WTC11 (cell line): ENCODE measurements around the gene LAMA3. TPM values are rescaled to one million over a fixed set of nuclear protein-coding genes. Genes with fewer than 3 reads are reported as not detected.
A peak's percentile ranks its signal among the peaks of the same experiment; 100 is the strongest.

Experiments
- ATF1 ChIP-seq: sonication (generic); formaldehyde crosslinking; IDR thresholded peaks from 2 replicates; pipeline ENCODE4 v1.8.1; 2023; ENCODE audit warnings: mild to moderate bottlenecking, moderate library complexity, missing genetic modification reagents
- CBFB ChIP-seq: sonication (generic); formaldehyde crosslinking; IDR thresholded peaks from 2 replicates; pipeline ENCODE4 v1.8.1; 2022; ENCODE audit warnings: mild to moderate bottlenecking, low read depth, missing genetic modification reagents
- E2F1 ChIP-seq: sonication (generic); formaldehyde crosslinking; IDR thresholded peaks from 2 replicates; pipeline ENCODE4 v1.8.0; 2022; ENCODE audit warnings: mild to moderate bottlenecking, missing genetic modification reagents
- EMX1 ChIP-seq: fragments of 250-450 bp; sonication (Bioruptor Pico); IDR thresholded peaks from 2 replicates; pipeline ENCODE4 v1.8.0; 2021; ENCODE audit warnings: mild to moderate bottlenecking
- FOXP4 ChIP-seq: sonication (generic); formaldehyde crosslinking; IDR thresholded peaks from 2 replicates; pipeline ENCODE4 v1.8.0; 2022; ENCODE audit warnings: mild to moderate bottlenecking, missing genetic modification reagents
- KAT7 ChIP-seq: sonication (generic); formaldehyde crosslinking; IDR thresholded peaks from 2 replicates; pipeline ENCODE4 v1.8.1; 2023; ENCODE audit warnings: missing genetic modification reagents, mild to moderate bottlenecking, borderline replicate concordance
- NFE2L1 ChIP-seq: sonication (generic); formaldehyde crosslinking; IDR thresholded peaks from 2 replicates; pipeline ENCODE4 v1.8.1; 2023; ENCODE audit warnings: missing genetic modification reagents
- NR1H2 ChIP-seq: sonication (generic); formaldehyde crosslinking; IDR thresholded peaks from 2 replicates; pipeline ENCODE4 v1.9.0; 2021; ENCODE audit warnings: mild to moderate bottlenecking, moderate library complexity, missing genetic modification reagents
- NR3C1 ChIP-seq: sonication (generic); formaldehyde crosslinking; conservative IDR thresholded peaks from 2 replicates; pipeline ENCODE4 v1.8.1; 2023; ENCODE audit warnings: low read depth, mild to moderate bottlenecking, missing genetic modification reagents
- RELA ChIP-seq: sonication (generic); formaldehyde crosslinking; IDR thresholded peaks from 2 replicates; pipeline ENCODE4 v1.8.1; 2022; ENCODE audit warnings: missing genetic modification reagents, mild to moderate bottlenecking, borderline replicate concordance
- RORB ChIP-seq: fragments of 250-450 bp; sonication (Bioruptor Pico); IDR thresholded peaks from 2 replicates; pipeline ENCODE4 v1.9.0; 2021; ENCODE audit warnings: mild to moderate bottlenecking
- SMAD4 ChIP-seq: sonication (generic); formaldehyde crosslinking; IDR thresholded peaks from 2 replicates; pipeline ENCODE4 v1.8.0; 2022; ENCODE audit warnings: mild to moderate bottlenecking, missing genetic modification reagents
- SOX15 ChIP-seq: fragments of 250-450 bp; sonication (Bioruptor Pico); IDR thresholded peaks from 2 replicates; pipeline ENCODE4 v1.9.0; 2021; ENCODE audit warnings: mild to moderate bottlenecking
- STAT6 ChIP-seq: sonication (generic); formaldehyde crosslinking; conservative IDR thresholded peaks from 2 replicates; pipeline ENCODE4 v1.8.1; 2023; ENCODE audit warnings: mild to moderate bottlenecking, low read depth, missing genetic modification reagents, moderate library complexity
- USF2 ChIP-seq: sonication (generic); formaldehyde crosslinking; IDR thresholded peaks from 2 replicates; pipeline ENCODE4 v1.8.1; 2023; ENCODE audit warnings: mild to moderate bottlenecking, missing genetic modification reagents, moderate library complexity
- ZBTB21 ChIP-seq: sonication (generic); formaldehyde crosslinking; IDR thresholded peaks from 2 replicates; pipeline ENCODE4 v1.8.1; 2023; ENCODE audit warnings: mild to moderate bottlenecking, missing genetic modification reagents, borderline replicate concordance
- ZNF121 ChIP-seq: sonication (generic); formaldehyde crosslinking; IDR thresholded peaks from 2 replicates; pipeline ENCODE4 v1.8.0; 2023; ENCODE audit warnings: missing genetic modification reagents
- ZNF138 ChIP-seq: sonication (generic); formaldehyde crosslinking; conservative IDR thresholded peaks from 2 replicates; pipeline ENCODE4 v1.8.1; 2022; ENCODE audit warnings: mild to moderate bottlenecking, moderate library complexity, missing genetic modification reagents
- total RNA-seq: library from RNA; stranded (reverse); gene quantifications from 3 replicates; pipeline ENCODE4 v1.2.3, GENCODE V29; 2021
- TF ChIP-seq, protein P1 (sequence below): fragments of 200-600 bp; IDR thresholded peaks from 2 replicates; pipeline ENCODE4 v1.8.0; 2022; ENCODE audit warnings: antibody characterized with exemption
- TF ChIP-seq, protein P2 (sequence below): sonication (generic); formaldehyde crosslinking; IDR thresholded peaks from 2 replicates; pipeline ENCODE4 v1.8.1; 2022; ENCODE audit warnings: low read depth, missing genetic modification reagents, borderline replicate concordance
- TF ChIP-seq, protein P3 (sequence below): sonication (generic); formaldehyde crosslinking; IDR thresholded peaks from 2 replicates; pipeline ENCODE4 v1.8.1; 2022; ENCODE audit warnings: mild to moderate bottlenecking, missing genetic modification reagents, moderate library complexity, borderline replicate concordance
- TF ChIP-seq, protein P4 (sequence below): sonication (generic); formaldehyde crosslinking; IDR thresholded peaks from 2 replicates; pipeline ENCODE4 v1.8.0; 2023; ENCODE audit warnings: missing genetic modification reagents, mild to moderate bottlenecking, borderline replicate concordance

LAMA3 gene
- total RNA-seq, 1 experiment from 2014 or later = 0.83 TPM

DNA sequence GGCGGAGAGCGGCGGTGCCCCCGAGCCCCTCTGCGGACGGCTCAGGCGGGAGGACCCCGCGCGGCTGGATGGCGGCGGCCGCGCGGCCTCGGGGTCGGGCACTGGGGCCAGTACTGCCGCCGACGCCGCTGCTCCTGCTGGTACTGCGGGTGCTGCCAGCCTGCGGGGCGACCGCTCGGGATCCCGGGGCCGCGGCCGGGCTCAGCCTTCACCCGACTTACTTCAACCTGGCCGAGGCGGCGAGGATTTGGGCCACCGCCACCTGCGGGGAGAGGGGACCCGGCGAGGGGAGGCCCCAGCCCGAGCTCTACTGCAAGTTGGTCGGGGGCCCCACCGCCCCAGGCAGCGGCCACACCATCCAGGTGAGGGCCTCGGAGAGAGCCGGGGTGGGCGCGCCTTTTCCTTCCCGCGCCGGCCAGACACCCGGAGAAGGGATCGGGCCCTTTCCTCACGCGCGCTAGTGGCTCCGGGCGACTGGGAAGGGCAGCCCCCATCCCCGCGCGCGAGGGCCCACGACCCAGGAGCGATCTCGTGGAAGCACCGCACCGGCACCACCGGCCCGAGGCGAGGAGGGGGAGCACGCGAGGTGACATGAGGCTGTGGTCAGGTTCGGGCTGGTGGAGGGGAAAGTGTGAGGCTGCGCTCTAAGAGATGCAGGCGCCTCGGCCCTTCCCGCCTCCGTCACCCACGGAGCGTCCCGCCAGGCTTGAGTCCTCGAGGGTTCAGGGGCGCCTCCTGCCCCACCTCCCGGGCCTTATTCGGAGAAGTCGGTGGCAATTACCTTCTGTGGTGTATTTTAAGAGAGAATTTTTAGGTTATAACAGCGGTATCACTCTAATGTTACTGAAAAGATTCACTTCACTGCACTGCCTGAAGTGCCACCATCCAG, 607 bp downstream of the LAMA3 start (continued):
- TF ChIP-seq EMX1 (CRISPR knock-in tag) (no peak), USF2 (no peak), RELA (CRISPR knock-in tag) (no peak), E2F1 (CRISPR knock-in tag) (0 out of 2 replicates have a peak, but pooled peaks have one; percentile 50), NR1H2 (CRISPR knock-in tag) (no peak), NFE2L1 (CRISPR knock-in tag) (0 out of 2 replicates have a peak, but pooled peaks have one; percentile 66), KAT7 (no peak), ZNF138 (CRISPR knock-in tag) (no peak; the same call in 1 of the 2 replicates), STAT6 (CRISPR knock-in tag) (no peak), NR3C1 (no peak), FOXP4 (CRISPR knock-in tag) (peak; percentile 81; the same call in 1 of the 2 replicates), ATF1 (0 out of 2 replicates have a peak, but pooled peaks have one; percentile 11), ZBTB21 (CRISPR knock-in tag) (no peak), SMAD4 (no peak), CBFB (CRISPR knock-in tag) (0 out of 2 replicates have a peak, but pooled peaks have one; percentile 21), SOX15 (CRISPR knock-in tag) (no peak), ZNF121 (CRISPR knock-in tag) (peak; percentile 24; the same call in 1 of the 2 replicates), RORB (CRISPR knock-in tag) (no peak)
- TF ChIP-seq, protein P1, sequence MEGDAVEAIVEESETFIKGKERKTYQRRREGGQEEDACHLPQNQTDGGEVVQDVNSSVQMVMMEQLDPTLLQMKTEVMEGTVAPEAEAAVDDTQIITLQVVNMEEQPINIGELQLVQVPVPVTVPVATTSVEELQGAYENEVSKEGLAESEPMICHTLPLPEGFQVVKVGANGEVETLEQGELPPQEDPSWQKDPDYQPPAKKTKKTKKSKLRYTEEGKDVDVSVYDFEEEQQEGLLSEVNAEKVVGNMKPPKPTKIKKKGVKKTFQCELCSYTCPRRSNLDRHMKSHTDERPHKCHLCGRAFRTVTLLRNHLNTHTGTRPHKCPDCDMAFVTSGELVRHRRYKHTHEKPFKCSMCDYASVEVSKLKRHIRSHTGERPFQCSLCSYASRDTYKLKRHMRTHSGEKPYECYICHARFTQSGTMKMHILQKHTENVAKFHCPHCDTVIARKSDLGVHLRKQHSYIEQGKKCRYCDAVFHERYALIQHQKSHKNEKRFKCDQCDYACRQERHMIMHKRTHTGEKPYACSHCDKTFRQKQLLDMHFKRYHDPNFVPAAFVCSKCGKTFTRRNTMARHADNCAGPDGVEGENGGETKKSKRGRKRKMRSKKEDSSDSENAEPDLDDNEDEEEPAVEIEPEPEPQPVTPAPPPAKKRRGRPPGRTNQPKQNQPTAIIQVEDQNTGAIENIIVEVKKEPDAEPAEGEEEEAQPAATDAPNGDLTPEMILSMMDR = no peak
- TF ChIP-seq, protein P2, sequence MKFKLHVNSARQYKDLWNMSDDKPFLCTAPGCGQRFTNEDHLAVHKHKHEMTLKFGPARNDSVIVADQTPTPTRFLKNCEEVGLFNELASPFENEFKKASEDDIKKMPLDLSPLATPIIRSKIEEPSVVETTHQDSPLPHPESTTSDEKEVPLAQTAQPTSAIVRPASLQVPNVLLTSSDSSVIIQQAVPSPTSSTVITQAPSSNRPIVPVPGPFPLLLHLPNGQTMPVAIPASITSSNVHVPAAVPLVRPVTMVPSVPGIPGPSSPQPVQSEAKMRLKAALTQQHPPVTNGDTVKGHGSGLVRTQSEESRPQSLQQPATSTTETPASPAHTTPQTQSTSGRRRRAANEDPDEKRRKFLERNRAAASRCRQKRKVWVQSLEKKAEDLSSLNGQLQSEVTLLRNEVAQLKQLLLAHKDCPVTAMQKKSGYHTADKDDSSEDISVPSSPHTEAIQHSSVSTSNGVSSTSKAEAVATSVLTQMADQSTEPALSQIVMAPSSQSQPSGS = no peak
- TF ChIP-seq, protein P3, sequence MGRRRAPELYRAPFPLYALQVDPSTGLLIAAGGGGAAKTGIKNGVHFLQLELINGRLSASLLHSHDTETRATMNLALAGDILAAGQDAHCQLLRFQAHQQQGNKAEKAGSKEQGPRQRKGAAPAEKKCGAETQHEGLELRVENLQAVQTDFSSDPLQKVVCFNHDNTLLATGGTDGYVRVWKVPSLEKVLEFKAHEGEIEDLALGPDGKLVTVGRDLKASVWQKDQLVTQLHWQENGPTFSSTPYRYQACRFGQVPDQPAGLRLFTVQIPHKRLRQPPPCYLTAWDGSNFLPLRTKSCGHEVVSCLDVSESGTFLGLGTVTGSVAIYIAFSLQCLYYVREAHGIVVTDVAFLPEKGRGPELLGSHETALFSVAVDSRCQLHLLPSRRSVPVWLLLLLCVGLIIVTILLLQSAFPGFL (CRISPR knock-in tag) = no peak
- TF ChIP-seq, protein P4, sequence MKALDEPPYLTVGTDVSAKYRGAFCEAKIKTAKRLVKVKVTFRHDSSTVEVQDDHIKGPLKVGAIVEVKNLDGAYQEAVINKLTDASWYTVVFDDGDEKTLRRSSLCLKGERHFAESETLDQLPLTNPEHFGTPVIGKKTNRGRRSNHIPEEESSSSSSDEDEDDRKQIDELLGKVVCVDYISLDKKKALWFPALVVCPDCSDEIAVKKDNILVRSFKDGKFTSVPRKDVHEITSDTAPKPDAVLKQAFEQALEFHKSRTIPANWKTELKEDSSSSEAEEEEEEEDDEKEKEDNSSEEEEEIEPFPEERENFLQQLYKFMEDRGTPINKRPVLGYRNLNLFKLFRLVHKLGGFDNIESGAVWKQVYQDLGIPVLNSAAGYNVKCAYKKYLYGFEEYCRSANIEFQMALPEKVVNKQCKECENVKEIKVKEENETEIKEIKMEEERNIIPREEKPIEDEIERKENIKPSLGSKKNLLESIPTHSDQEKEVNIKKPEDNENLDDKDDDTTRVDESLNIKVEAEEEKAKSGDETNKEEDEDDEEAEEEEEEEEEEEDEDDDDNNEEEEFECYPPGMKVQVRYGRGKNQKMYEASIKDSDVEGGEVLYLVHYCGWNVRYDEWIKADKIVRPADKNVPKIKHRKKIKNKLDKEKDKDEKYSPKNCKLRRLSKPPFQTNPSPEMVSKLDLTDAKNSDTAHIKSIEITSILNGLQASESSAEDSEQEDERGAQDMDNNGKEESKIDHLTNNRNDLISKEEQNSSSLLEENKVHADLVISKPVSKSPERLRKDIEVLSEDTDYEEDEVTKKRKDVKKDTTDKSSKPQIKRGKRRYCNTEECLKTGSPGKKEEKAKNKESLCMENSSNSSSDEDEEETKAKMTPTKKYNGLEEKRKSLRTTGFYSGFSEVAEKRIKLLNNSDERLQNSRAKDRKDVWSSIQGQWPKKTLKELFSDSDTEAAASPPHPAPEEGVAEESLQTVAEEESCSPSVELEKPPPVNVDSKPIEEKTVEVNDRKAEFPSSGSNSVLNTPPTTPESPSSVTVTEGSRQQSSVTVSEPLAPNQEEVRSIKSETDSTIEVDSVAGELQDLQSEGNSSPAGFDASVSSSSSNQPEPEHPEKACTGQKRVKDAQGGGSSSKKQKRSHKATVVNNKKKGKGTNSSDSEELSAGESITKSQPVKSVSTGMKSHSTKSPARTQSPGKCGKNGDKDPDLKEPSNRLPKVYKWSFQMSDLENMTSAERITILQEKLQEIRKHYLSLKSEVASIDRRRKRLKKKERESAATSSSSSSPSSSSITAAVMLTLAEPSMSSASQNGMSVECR = no peak; the same call in 1 of the 2 replicates
